HG03575 (cell line): ENCODE results near the gene TESMIN.

Source experiments
- ATAC-seq: cut with Tn5 transposase; IDR thresholded peaks from one replicate; pipeline ENCODE4 v1.9.1; 2021; ENCODE audit not compliant: unreplicated experiment, insufficient number of reproducible peaks, low FRiP score; ENCODE audit errors: extremely low read depth

TESMIN gene

DNA sequence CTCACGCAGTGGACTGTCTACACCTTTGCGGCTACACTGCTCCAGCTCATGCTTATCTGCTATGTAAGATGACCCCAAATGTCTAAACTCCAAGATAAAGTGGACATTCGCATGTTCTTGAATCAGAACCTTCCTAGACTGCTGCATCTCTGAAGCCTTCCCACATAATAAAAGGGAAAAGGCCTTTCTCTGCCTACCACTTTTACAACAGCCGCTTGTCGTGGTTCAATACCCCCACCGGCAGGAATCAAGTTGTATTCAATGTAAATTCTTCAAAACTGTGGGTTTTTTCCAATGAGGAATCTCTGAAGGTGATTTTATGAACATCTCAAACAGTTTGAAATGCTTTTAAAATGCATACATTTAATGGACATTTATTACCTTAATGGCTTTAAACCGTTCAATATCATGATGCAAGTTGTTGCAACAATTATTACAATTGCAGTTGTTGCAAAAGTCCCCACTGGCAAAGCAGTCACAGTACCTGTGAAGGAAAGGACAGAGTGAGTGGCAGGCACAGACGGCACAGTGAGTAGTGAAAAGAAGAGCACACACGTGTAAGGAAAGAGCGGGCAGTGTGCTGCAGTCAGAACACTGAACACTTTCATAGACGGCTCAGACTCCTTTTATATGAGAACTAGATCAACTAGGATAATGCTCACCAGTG, 35.7 kb downstream of the TESMIN start:
- ATAC-seq, result no peak

DNA sequence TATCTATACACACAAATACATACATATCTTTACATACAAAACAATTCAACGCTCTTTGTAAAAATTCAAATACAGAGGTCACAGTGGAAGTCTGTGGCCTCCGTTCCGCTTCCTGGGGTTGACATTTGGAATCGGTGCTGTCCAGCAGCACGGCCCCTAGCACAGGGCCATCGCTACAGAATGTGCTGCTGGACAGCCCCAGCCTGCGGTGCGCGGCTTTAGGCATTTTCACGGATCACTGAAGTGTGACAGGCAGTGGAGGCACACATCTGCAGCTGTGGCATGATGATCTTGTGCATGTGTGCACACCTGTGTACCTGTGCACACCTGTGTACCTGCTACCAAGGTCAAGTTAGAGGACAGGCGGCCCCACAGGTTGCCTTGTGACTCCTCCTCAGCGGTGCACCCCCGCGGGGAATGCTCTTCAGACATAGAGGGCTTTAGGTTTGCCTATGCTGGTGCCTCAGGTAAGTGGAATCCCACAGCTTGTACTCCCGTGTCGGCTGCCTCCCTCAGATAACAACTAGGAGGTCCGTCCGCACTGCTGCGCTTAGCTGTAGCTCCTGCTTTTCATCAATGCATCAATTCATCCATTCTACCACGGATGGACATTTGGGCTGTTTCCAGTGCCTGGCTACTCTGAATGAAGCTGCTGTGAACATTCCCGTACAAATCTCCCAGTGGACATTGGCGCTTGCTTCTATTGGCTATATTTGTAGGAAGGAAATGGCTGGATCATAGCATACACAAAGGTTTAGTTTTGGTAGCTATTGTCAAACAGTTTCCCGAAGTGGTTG, 37.1 kb downstream of the TESMIN start:
- ATAC-seq, result no peak

GRCh38 chr11:68711114-68711513, 40.2 kb downstream of the TESMIN start:
- no peak for ATAC-seq

GRCh38 chr11:68710409-68710808, 40.9 kb downstream of the TESMIN start:
- no peak for ATAC-seq

GRCh38 chr11:68709062-68709461, 42.3 kb downstream of the TESMIN start:
- ATAC-seq, result no peak

- ATAC-seq, result no peak
Observed at GRCh38 chr11:68707527-68707926, 43.8 kb downstream of the TESMIN start.

GRCh38 chr11:68704887-68705286, 46.4 kb downstream of the TESMIN start:
- no peak for ATAC-seq

GRCh38 chr11:68698993-68699392, 52.3 kb downstream of the TESMIN start:
- no peak for ATAC-seq

DNA sequence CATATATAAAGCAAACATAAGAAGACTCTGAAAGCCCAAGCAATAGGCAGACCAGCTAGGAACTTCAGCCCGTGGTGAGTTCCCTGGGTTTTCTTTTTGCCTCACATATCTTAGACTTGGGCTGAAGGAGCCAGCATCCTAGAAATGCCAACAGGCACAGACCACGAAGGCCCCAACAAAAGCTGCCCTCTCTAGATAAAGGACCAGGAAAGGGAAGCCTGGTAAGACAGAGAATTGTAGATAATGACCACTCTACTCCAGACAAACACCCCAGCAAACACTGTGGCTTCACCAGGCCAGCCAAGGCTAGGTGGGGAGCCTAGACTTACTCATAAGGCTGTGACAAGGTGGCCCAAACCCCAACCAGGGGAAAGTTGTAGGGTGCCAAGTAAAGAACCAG, 55.8 kb downstream of the TESMIN start:
- ATAC-seq, result no peak

GRCh38 chr11:68694431-68695297, 56.7 kb downstream of the TESMIN start:
- ATAC-seq, result no peak

GRCh38 chr11:68693484-68693882, 57.8 kb downstream of the TESMIN start:
- ATAC-seq, result no peak

GRCh38 chr11:68692871-68693483, 58.3 kb downstream of the TESMIN start:
- ATAC-seq, result no peak

GRCh38 chr11:68692115-68692514, 59.2 kb downstream of the TESMIN start:
- ATAC-seq, result no peak

GRCh38 chr11:68691402-68691784, 59.9 kb downstream of the TESMIN start:
- no peak for ATAC-seq

GRCh38 chr11:68690671-68691401, 60.5 kb downstream of the TESMIN start:
- no peak for ATAC-seq

DNA sequence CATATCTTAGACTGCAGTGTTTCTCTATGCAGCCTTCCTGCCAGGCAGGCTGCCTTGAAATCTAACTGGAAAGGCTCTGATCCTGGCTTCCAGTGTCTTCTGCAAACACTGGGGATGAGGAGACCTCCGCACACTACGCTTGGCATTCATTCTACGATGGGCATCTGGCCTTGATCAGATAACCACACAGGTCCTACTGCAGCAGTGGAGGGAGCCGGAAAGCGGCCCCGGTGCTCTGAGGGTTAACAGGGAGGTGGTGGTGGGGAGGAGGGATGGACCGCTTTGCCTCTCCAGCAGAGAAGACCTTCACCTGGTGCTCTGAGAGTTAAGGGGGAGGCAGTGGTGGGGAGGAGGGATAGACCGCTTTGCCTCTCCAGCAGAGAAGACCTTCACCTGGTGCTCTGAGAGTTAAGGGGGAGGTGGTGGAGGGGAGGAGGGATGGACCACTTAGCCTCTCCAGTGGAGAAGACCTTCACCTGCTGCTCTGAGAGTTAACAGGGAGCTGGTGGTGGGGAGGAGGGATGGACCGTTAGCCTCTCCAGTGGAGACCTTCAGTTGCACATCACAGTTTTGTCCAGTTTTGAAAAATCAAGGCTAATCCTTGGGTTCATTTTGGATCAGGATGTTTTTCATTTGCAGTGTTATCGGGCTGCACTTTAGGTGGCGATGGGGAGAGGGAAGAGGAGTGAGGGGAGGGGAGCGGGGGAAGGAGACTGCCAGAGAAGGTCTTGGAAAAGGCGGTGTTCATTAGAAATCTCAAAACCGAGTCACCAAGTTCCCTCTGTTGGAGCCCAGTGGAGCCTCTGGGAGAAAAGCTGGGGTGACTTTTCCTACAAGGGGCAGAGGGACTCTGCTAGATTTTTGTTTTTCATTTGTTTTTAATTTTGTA, 61.3 kb downstream of the TESMIN start:
- ATAC-seq, result no peak

DNA sequence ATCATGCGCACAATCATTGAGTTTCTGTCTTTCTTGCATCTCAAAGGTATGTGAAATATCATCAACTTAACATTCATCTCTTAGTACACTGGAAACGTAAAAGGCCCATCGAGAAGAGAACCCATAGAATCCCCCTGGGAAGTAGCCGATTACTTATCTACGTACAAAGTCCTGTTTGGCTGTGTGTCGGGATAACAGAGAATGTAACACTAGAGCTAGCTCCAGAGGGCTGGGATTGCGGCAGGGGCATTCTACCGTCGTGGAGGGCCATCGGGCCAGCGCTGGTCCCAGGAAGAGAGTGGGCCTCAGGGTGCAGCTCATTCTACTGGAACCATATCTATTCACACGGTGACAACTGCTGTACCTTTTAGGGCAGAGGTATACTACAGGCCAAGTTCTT, 62.4 kb downstream of the TESMIN start:
- ATAC-seq, result no peak

- no peak for ATAC-seq
Observed at GRCh38 chr11:68687986-68688385, 63.3 kb downstream of the TESMIN start.
